ENCODE results near the gene TTC31.

Gene TTC31

GRCh38 chr2:74507926-74508520 lies 25.1 kb downstream of the TTC31 start:
- TF ChIP-seq CTCF (IDR thresholded peaks at IDR 0.05; ENCODE audit: low read depth, low read length), result no peak
- peak overlapping the region; percentile 97 for H3K4me3 ChIP-seq (ENCODE audit: low read depth, low read length)
- no peak for DNase-seq (ENCODE audit: low read depth, low spot score)
- in situ Hi-C loops (cut with HindIII; ENCODE audit: low sequenced_read_pairs), result no loop called here

GRCh38 chr2:74510272-74510671 lies 27.4 kb downstream of the TTC31 start:
- H3K4me3 ChIP-seq (ENCODE audit: low read depth, low read length), result no peak overlapping the region
- in situ Hi-C loops (cut with HindIII; ENCODE audit: low sequenced_read_pairs), result no loop called here
- no peak for TF ChIP-seq CTCF (IDR thresholded peaks at IDR 0.05; ENCODE audit: low read depth, low read length)
- no peak for DNase-seq (ENCODE audit: low read depth, low spot score)

GRCh38 chr2:74511104-74511989 lies 28.5 kb downstream of the TTC31 start:
- TF ChIP-seq CTCF (IDR thresholded peaks at IDR 0.05; ENCODE audit: low read depth, low read length), result no peak
- no peak for DNase-seq (ENCODE audit: low read depth, low spot score)
- in situ Hi-C loops (cut with HindIII; ENCODE audit: low sequenced_read_pairs), result no loop called here
- no peak overlapping the region for H3K4me3 ChIP-seq (ENCODE audit: low read depth, low read length)

GRCh38 chr2:74512744-74513604 lies 30.1 kb downstream of the TTC31 start:
- TF ChIP-seq CTCF (IDR thresholded peaks at IDR 0.05; ENCODE audit: low read depth, low read length), result no peak
- DNase-seq (ENCODE audit: low read depth, low spot score), result no peak
- H3K4me3 ChIP-seq (ENCODE audit: low read depth, low read length), result no peak overlapping the region
- in situ Hi-C loops (cut with HindIII; ENCODE audit: low sequenced_read_pairs), result no loop called here

GRCh38 chr2:74513605-74514367 lies 30.9 kb downstream of the TTC31 start:
- no peak for TF ChIP-seq CTCF (IDR thresholded peaks at IDR 0.05; ENCODE audit: low read depth, low read length)
- no peak overlapping the region for H3K4me3 ChIP-seq (ENCODE audit: low read depth, low read length)
- in situ Hi-C loops (cut with HindIII; ENCODE audit: low sequenced_read_pairs), result no loop called here
- no peak for DNase-seq (ENCODE audit: low read depth, low spot score)
